GM23248 (cell line): ENCODE measurements around the gene RPL29.

ENCODE experiments used
- EZH2 ChIP-seq: fragments of 200-600 bp; sonication (generic); IDR thresholded peaks from 2 replicates; pipeline ENCODE4 v1.6.1; 2018; ENCODE audit warnings: antibody characterized with exemption, mild to moderate bottlenecking; ENCODE audit not compliant: insufficient read depth, poor library complexity, severe bottlenecking
- EZH2phosphoT487 ChIP-seq: fragments of 200-600 bp; sonication (generic); IDR thresholded peaks from 2 replicates; pipeline ENCODE4 v1.6.1; 2018; ENCODE audit warnings: antibody characterized with exemption, moderate library complexity, mild to moderate bottlenecking, low read depth; ENCODE audit not compliant: insufficient read depth

DNA sequence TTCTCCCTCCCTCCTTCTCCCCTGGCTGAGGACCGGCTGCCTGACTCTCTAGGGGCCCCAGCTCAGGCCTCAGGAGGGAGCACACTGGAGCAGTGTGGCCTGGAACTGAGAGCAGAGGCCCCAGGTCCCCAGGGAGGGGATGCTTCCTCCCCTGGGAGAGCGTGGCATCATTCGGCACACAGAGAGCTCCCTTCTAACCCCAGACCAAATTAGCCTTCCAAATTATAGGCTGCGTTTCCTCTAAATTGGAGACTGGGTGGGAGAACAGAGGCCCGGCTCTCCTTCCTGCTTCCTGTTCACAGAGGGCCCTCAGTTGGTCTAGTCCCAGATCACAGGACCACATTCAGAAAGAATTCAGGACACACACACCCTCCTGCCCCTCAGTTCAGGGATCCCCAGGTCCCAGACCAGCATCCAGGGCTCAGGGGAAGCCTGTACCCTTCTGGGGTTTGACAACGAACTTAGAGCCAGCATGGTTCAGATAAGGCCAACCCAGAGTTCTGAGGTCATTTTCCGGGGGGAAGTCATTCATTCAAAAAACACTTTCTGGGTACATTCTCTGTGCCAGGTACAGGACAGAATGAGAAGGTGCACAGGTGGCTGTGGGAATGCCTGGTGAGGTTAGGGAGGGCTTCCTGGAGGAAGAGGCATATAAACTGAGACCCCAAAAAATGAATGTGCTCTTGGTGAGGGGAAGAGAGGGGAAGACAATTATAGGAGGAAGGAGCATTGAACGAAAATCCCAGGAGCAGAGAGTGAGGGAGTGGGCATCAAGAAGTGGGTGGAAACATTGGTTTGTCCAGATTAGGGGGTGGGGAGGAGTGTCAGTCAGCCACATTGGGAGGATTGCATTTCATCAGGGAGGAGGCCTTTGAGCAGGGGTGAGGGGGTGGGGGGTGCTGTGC is 28.4 kb upstream of the RPL29 start:
- TF ChIP-seq EZH2: no peak
- TF ChIP-seq EZH2phosphoT487: no peak
